GM19395 (cell line): Measurements from ENCODE around the gene FRMD4A.

Experiments used
- ATAC-seq: cut with Tn5 transposase; IDR thresholded peaks from one replicate; pipeline ENCODE4 v1.9.1; 2021; ENCODE audit warnings: mild to moderate bottlenecking, moderate library complexity; ENCODE audit not compliant: unreplicated experiment

Gene FRMD4A

DNA sequence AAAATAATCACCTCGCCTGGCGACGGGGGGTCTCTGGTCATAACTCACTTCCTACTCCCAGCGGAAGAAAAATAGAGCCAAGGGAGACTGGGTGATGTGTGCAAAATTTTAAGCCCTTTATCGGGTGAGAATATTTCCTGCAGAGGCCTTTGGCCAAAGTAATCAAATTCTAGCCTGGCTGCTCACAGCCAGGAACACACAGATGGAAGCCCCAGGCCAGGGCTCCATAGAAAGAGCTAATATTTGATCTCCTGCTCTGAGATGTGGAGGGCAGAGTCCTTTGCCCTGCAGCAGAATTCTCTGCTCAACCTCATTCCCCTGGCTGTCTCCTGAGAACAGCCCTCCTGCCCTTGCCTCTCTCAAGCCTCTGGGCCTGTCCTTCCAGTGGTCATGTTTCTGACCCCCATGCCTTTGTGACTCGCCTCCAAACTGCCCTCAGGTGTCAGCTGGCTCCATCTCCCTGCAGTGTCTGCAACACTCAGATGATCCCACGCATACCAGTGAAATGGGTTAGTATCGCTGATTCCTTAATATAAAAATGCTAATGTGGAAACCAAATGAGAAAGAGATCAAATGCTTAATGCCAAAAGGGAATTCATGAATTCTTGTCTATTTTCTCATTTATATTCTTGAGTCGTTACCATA is 34.5 kb downstream of the FRMD4A start:
- no peak for ATAC-seq

DNA sequence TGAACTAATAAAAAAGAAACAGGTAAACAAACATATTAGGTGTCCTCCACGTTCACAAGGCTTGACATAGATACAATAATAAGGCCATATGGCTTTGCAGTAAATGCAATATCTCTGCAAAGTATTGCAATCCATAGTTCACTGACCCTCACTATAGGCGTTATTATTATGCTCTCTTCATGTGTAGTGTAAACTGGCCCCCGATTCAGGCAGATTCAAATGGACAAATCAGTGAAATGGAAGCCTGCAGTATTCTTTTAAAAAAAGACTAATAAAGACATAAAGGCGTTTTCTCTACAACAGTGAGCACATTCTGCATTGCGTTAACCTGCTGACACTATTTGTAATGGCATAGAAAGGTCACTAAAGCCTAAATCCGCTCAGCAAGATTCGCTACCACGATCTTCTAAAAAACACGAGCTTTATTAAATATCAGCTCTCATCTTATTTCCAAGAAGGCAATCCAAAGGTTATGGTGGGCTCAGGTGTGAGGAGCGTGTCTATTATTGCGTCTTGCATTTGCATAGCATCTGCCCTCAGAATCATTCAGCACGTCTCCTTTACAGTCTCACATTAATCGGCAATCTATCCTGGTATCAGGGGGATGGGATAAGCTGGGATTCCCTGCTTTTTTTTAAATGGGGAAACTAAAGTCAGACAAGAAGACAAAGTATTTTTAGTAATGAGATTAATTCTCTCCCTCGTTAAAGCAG is 36.2 kb downstream of the FRMD4A start:
- no peak for ATAC-seq

DNA sequence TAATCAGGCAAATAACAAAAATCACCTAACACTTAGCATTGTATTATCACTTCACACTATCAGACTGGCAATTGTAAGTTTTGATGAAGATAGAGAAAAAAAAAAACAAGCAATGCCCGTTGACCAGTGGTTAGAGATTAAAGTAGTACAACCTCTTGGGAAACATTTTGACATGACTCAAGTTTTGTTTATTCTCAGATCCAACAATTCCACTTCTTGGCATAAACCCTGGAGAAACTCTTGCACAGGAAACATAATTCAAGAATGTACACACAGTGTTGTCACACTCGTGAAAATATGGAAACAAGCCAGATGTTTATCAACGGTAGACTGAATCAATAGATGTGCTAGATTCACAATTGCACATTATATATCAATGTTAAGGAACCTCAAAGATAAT is 37.2 kb downstream of the FRMD4A start:
- ATAC-seq = no peak

DNA sequence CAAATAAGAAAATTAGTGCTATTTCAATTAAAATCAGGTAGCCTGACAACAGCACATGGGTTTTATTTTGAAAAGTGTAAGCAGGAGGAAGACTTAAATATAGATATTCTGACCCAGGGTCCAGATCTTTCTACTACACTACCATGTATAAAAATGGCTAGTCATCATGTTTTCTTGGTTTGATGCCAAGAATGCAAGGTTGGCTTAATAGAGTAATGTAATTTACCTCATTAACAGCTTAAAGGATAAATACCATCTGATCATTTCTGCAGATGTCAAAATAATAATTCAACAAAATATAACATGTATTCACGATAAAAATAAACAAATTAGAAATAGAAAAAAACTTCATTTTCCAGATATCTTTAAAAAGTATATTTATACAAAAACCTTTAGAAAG is 39.4 kb downstream of the FRMD4A start:
- no peak for ATAC-seq

DNA sequence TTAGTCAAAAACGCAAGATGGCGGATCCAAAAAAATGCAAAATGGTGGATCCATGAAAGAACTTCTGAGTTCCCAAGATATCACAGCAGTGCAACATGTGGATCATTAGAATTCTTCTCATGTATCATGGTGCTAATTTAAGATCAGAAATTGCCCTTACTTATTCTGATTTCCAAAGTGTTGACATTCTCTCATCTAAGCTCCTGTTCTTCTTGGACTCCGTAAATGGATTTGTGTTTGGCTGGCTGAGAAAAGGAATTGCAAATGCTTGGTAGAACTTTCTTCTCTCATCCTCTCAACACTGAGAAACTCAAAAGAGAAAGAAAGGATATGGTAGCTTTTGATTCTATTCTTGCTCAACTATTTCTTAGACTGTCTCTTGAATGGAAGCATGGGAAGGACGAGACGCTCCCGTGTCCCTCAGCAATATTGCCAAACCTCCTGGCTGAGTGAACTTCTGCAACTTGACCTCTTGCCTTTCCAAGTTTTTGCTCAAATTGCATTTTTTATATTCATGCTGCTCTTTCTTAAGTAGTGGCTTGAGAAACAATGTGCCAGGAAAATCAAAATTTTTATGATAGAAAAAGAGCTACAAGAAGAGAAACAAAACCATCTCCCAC is 44.7 kb downstream of the FRMD4A start:
- ATAC-seq = no peak

DNA sequence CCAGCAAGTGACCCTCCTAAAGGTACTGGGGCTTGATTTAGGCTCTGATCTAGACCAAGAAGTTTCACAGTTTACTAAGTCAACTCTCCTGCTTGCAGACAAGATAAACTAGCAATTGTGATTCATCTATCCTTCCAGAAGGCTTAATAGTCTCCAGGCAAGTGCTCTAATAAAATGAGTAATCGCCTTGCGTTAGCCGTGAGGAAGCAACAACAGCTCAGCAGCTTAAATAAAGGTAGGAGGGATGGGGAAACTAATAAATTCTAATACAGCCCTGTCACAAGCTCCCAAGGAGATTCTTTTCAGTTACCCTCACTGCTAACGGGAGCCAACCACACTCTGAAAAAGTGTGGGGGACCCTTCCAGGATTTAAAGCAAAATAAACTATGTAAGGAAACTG is 48.4 kb downstream of the FRMD4A start:
- no peak for ATAC-seq

DNA sequence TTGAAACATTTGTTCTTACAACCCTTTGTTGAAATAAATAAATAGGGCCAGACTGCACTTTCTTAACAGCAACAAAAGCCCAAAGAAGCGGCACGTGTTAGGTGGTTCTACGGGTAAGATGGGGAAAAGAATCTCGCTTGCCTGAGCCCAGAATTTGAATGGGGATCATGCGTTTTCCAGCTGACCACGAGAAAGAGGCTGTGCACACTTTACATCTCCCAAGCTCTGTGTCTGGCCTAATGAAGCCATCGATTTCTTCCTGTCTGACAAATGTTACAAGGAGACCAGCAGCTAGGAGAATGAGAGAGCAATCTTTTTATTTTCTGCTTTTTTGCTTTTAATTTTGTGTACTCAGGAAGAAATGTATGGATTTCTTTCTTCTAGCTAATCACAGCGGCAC is 52.2 kb downstream of the FRMD4A start:
- no peak for ATAC-seq

DNA sequence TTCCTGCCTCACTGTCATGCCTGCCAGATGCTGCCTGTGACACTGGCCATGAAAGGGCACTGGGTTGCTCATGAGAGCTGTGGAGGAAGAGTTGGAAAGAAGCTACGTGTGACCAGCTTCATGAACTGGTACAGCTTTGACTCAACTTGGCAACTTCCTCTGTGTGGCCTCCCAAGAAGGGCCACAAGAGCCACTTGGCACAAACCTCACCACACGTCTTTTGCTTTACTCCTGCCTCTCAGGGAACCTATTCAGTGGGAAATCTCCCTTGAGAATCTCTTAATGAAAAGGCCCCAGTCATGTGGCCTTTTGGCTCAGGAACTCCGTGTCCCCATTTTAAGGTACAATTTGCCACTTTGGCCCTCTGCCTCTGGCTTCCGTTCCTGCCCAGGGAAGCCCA is 54.5 kb downstream of the FRMD4A start:
- no peak for ATAC-seq

DNA sequence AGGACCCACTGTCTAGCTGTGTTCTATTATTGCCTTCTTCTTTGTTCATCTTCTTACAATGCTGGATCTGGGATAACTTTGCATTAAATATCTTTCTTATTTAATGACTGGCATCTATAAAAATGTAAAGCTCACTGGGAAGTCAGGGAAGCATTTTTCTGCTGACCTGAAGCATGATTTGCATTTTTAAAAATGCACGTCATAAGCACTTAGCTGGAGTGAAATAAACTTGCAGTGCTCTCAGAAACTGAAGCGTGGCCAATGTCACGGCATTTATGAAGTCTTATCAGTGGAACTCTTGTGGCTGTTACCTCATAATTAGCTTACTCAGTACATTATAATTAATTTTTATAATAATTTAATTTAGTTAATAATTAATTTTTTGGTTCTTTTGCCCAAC is 59.1 kb downstream of the FRMD4A start:
- no peak for ATAC-seq

DNA sequence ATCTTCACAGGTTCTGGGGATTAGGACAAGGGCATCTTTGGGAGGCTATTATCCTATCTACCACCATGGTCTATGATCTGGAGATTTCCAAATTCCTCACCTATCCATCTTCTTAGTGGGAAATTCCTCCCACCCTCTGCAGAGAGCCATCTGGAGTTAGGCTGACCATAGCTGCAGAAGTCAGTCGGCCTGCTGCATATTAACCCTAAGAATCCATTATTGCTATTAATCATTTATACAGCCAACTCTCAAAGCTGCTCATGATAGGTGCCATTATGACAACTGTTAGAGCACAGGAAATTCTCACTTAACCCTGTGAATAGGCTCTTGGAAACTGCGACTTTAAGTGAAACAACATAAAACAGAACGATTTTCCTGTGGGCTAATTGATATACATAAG is 60.4 kb downstream of the FRMD4A start:
- no peak for ATAC-seq

DNA sequence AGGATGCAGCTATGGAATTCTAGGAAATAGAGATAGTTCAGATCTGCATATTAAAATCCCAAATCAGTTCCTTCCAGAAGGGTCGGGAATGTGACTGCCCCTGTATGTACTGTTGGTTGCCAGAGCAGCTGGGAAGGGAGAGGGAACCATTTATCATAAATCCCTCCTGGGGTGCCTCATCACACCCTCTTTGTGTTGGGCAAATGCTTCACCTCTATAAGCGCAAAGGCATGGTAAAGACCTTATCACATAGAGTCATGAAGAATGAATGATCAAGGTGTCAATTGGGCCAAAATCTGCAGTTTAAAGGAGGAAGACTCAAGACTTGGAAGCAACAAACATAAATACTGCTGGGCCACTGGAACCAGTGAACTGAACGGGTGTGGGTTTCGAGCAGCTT is 65.0 kb downstream of the FRMD4A start:
- ATAC-seq = no peak

DNA sequence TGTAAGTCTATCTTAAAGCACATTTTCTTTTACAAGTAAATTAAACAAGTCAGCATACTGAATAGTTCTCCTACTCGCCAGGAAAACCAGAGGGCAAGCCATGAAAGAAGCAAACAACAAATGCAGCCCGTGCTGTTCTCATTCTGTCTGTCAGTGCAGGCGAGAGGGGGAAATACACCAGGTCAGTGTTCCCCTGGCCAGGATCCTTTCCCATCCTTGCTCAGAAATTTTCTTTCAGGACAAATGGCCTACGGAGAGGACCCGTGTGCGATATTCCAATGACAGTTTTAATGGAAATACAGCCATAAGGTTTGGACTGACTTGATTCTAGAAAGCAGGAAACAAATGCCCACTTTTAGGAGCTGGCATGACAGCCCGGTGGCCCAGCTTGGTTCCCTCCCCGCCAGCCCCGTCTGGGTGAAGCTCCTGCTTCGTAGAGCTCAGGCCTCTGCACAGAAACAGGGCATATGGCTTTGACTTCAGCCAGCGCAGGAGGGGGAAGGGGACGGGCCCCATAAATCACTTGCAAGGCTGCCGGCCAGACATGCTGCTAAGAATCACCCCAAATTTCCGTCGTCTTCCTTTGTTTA is 67.8 kb downstream of the FRMD4A start:
- no peak for ATAC-seq

DNA sequence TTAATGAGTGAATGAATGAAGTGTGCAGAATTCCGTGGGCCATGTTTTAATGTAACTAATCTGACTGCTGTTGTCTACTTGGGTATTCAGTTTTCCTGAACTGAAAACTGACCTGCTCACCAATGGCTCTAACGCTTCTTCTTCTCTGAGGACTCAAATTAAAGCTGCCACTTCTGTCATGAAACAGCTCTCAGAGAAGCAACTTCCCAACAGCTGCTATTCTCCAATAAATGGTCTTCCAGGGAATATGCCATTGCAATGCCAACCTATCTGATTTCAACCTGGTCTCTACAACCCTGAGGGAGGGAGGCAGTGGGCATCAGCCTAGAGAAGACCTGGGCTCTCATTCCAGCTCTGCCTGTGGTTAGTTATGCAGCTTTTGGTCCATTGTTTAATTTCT is 69.4 kb downstream of the FRMD4A start:
- ATAC-seq = no peak

DNA sequence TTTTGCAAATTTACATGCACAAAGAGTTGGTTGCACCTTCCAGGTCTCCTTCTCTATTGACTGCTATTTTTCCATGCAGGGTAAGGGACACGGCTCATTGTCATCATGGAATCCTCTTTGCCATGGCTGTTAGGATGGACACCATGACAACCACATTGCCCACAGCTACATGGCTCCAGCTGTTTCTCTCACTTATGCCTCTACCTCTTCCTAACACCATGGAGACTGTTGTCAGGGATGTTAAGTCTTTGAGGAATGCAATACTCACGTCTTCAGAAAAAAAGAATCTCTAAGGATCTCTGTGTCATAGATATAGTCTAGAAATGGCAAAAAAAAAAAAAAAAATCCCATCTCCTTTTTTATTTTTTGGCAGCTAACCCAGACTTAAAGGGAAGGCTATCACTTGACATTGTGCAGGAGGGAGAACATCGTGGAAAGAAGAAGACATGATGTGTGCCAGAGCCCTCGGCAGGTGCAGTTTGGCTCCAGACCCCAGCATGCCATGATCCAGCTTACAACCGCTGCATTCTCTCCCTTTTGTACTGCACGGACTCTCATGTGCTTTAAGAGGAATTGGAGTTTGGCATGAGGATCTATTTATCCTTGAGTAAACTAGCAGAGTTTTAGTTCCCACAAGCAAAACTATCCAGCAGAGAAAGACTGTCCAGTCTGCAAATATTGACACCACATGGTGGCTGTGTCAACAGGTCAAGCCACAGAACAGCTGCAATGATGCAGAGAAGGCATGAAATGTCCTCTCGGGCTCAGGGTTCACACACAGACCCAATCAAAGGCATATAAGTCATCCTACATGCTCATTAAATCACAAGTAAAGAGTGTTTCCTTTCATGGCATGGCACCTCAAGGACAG is 70.8 kb downstream of the FRMD4A start:
- ATAC-seq = no peak

DNA sequence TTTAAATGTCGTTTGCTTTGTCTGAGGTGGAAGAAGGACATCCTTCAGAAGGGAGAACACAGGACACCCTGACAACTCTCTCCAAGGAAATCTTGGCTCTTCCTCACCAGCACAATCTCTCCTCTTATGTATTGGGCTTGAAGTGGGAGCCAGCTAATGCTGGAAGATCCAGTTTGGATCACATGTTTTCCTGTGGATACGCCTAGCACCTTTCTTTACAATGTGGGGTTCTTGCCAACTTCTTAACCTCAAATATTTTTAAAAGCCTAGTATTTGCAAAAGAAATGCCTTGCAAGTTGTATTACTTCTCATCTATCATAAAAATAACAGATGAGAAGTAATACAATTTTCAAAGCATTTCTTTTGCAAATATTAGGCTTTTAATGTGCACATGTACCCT is 76.4 kb downstream of the FRMD4A start:
- no peak for ATAC-seq

DNA sequence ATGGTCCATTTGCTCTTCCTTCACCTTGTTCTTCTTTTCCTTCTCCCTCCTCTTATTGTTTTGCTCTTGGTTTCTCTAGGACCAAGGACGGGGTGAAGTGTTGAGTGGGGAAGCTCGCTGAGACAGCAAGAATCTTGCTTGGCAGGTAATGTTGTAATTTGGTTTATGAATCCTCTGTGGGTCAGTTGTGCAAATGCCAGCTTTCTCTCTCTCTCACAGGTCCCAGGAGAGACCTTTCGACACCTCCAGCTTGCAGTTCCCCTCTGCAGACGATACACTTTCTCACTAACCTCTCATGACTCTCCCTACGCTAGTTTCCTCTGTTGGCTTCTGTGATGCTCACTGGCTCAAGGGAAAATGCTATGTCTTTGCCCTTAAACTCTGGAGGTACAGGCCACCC is 77.0 kb downstream of the FRMD4A start:
- ATAC-seq = no peak

DNA sequence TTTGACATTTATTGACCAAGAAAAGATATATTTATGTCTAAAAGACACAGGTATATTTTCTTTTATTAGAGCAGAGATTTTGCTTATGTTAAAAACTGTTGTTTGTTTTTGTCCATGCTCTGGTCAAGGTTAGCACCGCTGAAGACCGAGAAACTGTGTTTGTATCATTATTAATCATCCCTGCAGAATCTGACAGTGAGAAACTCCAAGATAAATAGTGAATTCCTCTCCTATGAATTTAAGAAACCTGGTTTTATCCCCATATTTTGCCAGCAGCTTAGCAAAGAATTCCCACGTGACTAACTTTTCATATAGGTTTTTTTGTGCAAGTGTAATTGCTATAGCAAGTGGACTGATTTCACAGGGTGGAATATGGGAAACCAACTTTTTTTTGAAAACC is 77.6 kb downstream of the FRMD4A start:
- no peak for ATAC-seq

DNA sequence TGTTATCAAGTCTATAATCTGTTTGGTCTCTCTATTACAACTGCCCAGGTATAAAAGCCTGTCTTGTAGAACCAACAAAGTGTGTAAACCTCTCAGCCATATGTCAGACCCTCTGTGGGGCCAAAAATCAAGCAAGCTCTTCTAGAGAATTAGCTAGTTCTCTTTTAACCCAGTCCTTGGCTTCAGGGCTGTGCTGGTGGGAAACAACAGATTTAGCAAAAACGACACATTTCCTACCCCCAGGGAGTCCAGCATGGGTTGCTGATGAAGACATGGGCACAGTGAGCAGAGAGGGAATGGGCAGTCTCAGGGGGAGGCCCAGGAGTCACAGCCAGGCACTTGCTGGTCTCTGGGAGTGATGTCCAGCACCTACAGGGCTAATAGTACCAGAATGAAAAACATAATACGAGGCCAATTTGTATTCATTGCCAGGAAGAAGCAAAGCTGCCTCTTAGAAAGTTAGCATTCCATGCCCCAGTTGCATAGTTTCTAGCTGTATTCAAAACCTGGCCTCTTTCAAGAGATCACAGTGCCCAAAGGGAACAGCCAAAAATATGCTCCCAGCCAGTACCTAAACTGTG is 80.1 kb downstream of the FRMD4A start:
- no peak for ATAC-seq

DNA sequence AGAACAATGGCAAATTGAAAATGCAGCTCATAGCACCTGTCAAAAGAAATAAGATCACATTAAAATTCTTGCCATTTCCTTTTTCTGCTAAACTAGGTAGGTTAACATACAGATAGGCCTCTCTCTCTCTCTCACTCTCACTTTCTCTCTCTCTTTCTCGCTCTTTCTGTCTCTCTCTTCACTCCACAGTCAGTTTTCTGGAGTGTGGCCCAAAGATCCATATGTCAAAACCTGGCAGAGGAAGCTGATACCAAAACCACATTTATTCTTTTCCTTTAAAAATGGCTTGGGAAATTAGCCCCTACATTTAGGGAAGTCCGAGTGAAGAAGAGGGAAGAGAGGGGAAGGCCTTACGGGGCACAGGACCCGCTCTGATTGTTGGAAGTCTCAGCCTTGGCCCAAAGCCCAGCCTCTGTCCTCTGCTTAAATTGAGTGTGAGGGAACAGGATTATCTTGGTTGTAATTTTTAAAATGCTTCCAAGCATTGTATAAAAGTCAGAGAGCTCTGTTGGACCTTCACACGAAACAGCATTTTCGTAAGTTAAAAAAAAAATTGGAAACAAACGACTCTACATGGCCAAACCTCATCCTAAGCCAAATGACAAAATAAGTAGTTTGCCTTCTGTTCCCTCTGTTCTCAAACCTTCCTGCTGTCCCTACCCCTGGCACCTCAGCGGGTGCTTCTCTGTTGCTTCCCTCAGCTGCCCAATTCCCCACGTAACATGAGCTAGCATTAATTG is 83.2 kb downstream of the FRMD4A start:
- no peak for ATAC-seq

DNA sequence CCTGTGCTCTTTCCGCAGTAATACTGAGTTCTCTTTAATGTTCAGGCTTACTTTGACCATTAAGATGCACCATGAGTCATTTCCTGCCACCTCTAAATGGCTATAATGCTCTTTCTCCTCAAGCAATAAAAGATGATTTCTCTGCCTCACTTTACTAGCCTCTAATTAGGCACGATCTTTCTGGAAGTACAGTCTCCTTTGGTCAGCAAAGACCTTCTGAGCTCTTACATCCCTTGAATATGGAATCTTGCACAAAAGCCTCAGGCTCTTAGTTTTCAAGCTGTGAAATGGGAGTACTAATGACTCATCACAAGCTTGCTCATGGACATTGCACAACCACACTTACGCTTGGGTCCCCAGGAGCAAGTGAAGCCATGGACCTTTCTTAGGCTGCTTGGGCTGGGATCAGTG is 85.9 kb downstream of the FRMD4A start:
- no peak for ATAC-seq
